GM18502 (cell line): ENCODE results near the gene ZNRF3.
"Not testable (repeated sequence)": the region's sequence is repeated elsewhere in the genome, so short reads cannot be mapped to it uniquely, and the experiment has no call there.

Source experiments
- ATAC-seq: cut with Tn5 transposase; IDR thresholded peaks from one replicate; pipeline ENCODE4 v1.9.1; 2021; ENCODE audit warnings: mild to moderate bottlenecking; ENCODE audit not compliant: unreplicated experiment, poor library complexity

ZNRF3 gene

GRCh38 chr22:29078869-29079207 is 195.5 kb downstream of the ZNRF3 start:
- no peak for ATAC-seq

GRCh38 chr22:29079218-29079901 is 196.0 kb downstream of the ZNRF3 start:
- ATAC-seq, result no peak

GRCh38 chr22:29080106-29080975 is 197.0 kb downstream of the ZNRF3 start:
- ATAC-seq, result no peak

GRCh38 chr22:29081517-29082236 is 198.3 kb downstream of the ZNRF3 start:
- no peak for ATAC-seq

- ATAC-seq, result no peak
Measured at GRCh38 chr22:29082826-29083545, 199.6 kb downstream of the ZNRF3 start.

GRCh38 chr22:29083576-29083932 is 200.2 kb downstream of the ZNRF3 start:
- ATAC-seq, result not testable (repeated sequence)

GRCh38 chr22:29083933-29084591 is 200.7 kb downstream of the ZNRF3 start:
- ATAC-seq, result no peak

GRCh38 chr22:29087012-29087411 is 203.6 kb downstream of the ZNRF3 start:
- ATAC-seq, result no peak

GRCh38 chr22:29088809-29089208 is 205.4 kb downstream of the ZNRF3 start:
- ATAC-seq, result no peak

GRCh38 chr22:29089507-29089906 is 206.1 kb downstream of the ZNRF3 start:
- ATAC-seq, result no peak

GRCh38 chr22:29090039-29090438 is 206.7 kb downstream of the ZNRF3 start:
- no peak for ATAC-seq

GRCh38 chr22:29092243-29092642 is 208.9 kb downstream of the ZNRF3 start:
- ATAC-seq, result no peak

- ATAC-seq, result no peak
Measured at GRCh38 chr22:29093030-29093429, 209.7 kb downstream of the ZNRF3 start.

GRCh38 chr22:29093501-29094300 is 210.3 kb downstream of the ZNRF3 start:
- ATAC-seq, result no peak

- ATAC-seq, result no peak
Measured at GRCh38 chr22:29095459-29095858, 212.1 kb downstream of the ZNRF3 start.

- ATAC-seq, result no peak
Measured at GRCh38 chr22:29096736-29097669, 213.6 kb downstream of the ZNRF3 start.

GRCh38 chr22:29098296-29098695 is 214.9 kb downstream of the ZNRF3 start:
- no peak for ATAC-seq

- ATAC-seq, result no peak
Measured at GRCh38 chr22:29102300-29102699, 218.9 kb downstream of the ZNRF3 start.
